ENCODE data around the gene TMEM179B. TPM values are rescaled to one million over a fixed set of nuclear protein-coding genes. Genes with fewer than 3 reads are reported as not detected.

The TMEM179B gene
- total and polyA plus RNA-seq, 2 of the 13 experiments (the other 11 are each of a cell fraction or from before 2014, with no cell fraction given): 24.8 to 25.7 TPM

- TF ChIP-seq, protein P1, sequence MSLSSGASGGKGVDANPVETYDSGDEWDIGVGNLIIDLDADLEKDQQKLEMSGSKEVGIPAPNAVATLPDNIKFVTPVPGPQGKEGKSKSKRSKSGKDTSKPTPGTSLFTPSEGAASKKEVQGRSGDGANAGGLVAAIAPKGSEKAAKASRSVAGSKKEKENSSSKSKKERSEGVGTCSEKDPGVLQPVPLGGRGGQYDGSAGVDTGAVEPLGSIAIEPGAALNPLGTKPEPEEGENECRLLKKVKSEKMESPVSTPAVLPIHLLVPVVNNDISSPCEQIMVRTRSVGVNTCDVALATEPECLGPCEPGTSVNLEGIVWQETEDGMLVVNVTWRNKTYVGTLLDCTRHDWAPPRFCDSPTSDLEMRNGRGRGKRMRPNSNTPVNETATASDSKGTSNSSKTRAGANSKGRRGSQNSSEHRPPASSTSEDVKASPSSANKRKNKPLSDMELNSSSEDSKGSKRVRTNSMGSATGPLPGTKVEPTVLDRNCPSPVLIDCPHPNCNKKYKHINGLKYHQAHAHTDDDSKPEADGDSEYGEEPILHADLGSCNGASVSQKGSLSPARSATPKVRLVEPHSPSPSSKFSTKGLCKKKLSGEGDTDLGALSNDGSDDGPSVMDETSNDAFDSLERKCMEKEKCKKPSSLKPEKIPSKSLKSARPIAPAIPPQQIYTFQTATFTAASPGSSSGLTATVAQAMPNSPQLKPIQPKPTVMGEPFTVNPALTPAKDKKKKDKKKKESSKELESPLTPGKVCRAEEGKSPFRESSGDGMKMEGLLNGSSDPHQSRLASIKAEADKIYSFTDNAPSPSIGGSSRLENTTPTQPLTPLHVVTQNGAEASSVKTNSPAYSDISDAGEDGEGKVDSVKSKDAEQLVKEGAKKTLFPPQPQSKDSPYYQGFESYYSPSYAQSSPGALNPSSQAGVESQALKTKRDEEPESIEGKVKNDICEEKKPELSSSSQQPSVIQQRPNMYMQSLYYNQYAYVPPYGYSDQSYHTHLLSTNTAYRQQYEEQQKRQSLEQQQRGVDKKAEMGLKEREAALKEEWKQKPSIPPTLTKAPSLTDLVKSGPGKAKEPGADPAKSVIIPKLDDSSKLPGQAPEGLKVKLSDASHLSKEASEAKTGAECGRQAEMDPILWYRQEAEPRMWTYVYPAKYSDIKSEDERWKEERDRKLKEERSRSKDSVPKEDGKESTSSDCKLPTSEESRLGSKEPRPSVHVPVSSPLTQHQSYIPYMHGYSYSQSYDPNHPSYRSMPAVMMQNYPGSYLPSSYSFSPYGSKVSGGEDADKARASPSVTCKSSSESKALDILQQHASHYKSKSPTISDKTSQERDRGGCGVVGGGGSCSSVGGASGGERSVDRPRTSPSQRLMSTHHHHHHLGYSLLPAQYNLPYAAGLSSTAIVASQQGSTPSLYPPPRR (CRISPR knock-in tag; IDR thresholded peaks at IDR 0.05; ENCODE audit: borderline replicate concordance): peak; percentile 52; the same call in 1 of the 2 replicates
- TF ChIP-seq ZNF205 (CRISPR knock-in tag; IDR thresholded peaks at IDR 0.05): 0 out of 2 replicates have a peak, but pooled peaks have one; percentile 21
- TF ChIP-seq ZNF431 (CRISPR knock-in tag; IDR thresholded peaks at IDR 0.05; ENCODE audit: borderline replicate concordance, low read depth): no peak
- peak; percentile 24; the same call in 1 of the 2 replicates for TF ChIP-seq RNF2 (conservative IDR thresholded peaks at IDR 0.05; ENCODE audit: low read depth)
- TF ChIP-seq TBL1XR1 (IDR thresholded peaks at IDR 0.05; ENCODE audit: borderline replicate concordance, low read length, partially characterized antibody): peak; percentile 19
- TF ChIP-seq ZNF563 (CRISPR knock-in tag; IDR thresholded peaks at IDR 0.05): 0 out of 2 replicates have a peak, but pooled peaks have one; percentile 51
- peak; percentile 76; the same call in 1 of the 2 replicates for TF ChIP-seq ZSCAN31 (CRISPR knock-in tag; IDR thresholded peaks at IDR 0.05; ENCODE audit: low read depth)
- no peak for TF ChIP-seq IKZF1 (IDR thresholded peaks at IDR 0.05)
- peak; percentile 69; the same call in 1 of the 2 replicates for TF ChIP-seq MLX (CRISPR knock-in tag; IDR thresholded peaks at IDR 0.05)
- 0 out of 2 replicates have a peak, but pooled peaks have one; percentile 8 for TF ChIP-seq HOMEZ (CRISPR knock-in tag; IDR thresholded peaks at IDR 0.05; ENCODE audit: low read depth)
- no peak for TF ChIP-seq BRD4 (CRISPR knock-in tag; IDR thresholded peaks at IDR 0.05)
- TF ChIP-seq, protein P2, sequence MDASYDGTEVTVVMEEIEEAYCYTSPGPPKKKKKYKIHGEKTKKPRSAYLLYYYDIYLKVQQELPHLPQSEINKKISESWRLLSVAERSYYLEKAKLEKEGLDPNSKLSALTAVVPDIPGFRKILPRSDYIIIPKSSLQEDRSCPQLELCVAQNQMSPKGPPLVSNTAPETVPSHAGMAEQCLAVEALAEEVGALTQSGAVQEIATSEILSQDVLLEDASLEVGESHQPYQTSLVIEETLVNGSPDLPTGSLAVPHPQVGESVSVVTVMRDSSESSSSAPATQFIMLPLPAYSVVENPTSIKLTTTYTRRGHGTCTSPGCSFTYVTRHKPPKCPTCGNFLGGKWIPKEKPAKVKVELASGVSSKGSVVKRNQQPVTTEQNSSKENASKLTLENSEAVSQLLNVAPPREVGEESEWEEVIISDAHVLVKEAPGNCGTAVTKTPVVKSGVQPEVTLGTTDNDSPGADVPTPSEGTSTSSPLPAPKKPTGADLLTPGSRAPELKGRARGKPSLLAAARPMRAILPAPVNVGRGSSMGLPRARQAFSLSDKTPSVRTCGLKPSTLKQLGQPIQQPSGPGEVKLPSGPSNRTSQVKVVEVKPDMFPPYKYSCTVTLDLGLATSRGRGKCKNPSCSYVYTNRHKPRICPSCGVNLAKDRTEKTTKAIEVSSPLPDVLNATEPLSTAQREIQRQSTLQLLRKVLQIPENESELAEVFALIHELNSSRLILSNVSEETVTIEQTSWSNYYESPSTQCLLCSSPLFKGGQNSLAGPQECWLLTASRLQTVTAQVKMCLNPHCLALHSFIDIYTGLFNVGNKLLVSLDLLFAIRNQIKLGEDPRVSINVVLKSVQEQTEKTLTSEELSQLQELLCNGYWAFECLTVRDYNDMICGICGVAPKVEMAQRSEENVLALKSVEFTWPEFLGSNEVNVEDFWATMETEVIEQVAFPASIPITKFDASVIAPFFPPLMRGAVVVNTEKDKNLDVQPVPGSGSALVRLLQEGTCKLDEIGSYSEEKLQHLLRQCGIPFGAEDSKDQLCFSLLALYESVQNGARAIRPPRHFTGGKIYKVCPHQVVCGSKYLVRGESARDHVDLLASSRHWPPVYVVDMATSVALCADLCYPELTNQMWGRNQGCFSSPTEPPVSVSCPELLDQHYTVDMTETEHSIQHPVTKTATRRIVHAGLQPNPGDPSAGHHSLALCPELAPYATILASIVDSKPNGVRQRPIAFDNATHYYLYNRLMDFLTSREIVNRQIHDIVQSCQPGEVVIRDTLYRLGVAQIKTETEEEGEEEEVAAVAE (CRISPR knock-in tag; IDR thresholded peaks at IDR 0.05; ENCODE audit: borderline replicate concordance): peak; percentile 95
- 0 out of 2 replicates have a peak, but pooled peaks have one; percentile 19 for TF ChIP-seq MIER2 (CRISPR knock-in tag; IDR thresholded peaks at IDR 0.05)
- TF ChIP-seq ZKSCAN1 (IDR thresholded peaks at IDR 0.05; ENCODE audit: low read length): 0 out of 2 replicates have a peak, but pooled peaks have one; percentile 9
- TF ChIP-seq BORCS8-MEF2B (CRISPR knock-in tag; IDR thresholded peaks at IDR 0.05): peak; percentile 73; the same call in 1 of the 2 replicates
- peak; percentile 47; the same call in 1 of the 2 replicates for TF ChIP-seq MIER3 (CRISPR knock-in tag; IDR thresholded peaks at IDR 0.05; ENCODE audit: borderline replicate concordance)
- TF ChIP-seq JUN (CRISPR knock-in tag; IDR thresholded peaks at IDR 0.05): peak; percentile 21; the same call in 1 of the 2 replicates
Measured at GRCh38 chr11:62771144-62772021, 15.8 kb upstream of the TMEM179B start, which contains the start of gene TAF6L (continued).
